Left lung (tissue), 10 donors: ENCODE data around the gene TRIM17. TPM values are rescaled to one million over a fixed set of nuclear protein-coding genes. Genes with fewer than 3 reads are reported as not detected.

Source experiments
- ATAC-seq: fragments of 200-7000 bp; cut with Tn5 transposase; one replicate; pipeline ENCODE4 v1.9.1; 2020; ENCODE audit warnings: moderate library complexity
- DNase-seq, 4 donors: peaks; one replicate each; pipeline ENCODE4 v3.0.0-alpha.2; 2013 to 2020
- H3K27ac ChIP-seq, 2 donors: fragments of 200-600 bp; sonication (generic) in 1 of 2; one replicate each; pipeline versions ENCODE4 v1.5.0 to v1.8.0; 2020 to 2021
- H3K27me3 ChIP-seq, 2 donors: fragments of 200-600 bp; sonication (generic) in 1 of 2; one replicate each; pipeline versions ENCODE4 v1.5.0 to v1.8.0; 2020 to 2021
- H3K36me3 ChIP-seq, 2 donors: fragments of 200-600 bp; sonication (generic) in 1 of 2; one replicate each; pipeline versions ENCODE4 v1.5.0 to v1.8.0; 2020 to 2021
- H3K4me1 ChIP-seq, 2 donors: fragments of 200-600 bp; one replicate each; pipeline ENCODE4 v1.8.0; 2021
- H3K4me3 ChIP-seq, 2 donors: fragments of 200-600 bp; sonication (generic) in 1 of 2; one replicate each; pipeline versions ENCODE4 v1.5.0 to v1.8.0; 2020 to 2021; ENCODE audit warnings: mild to moderate bottlenecking in 1 of 2
- H3K9me3 ChIP-seq, 2 donors: fragments of 200-600 bp; sonication (generic) in 1 of 2; one replicate each; pipeline versions ENCODE4 v1.5.0 to v1.8.0; 2020 to 2021
- CTCF ChIP-seq, 2 donors: fragments of 200-600 bp; sonication (generic) in 1 of 2; IDR thresholded peaks; one replicate each; pipeline versions ENCODE4 v1.5.0 to v1.8.0; 2021; ENCODE audit warnings: antibody characterized with exemption in 2 of 2
- intact Hi-C, 2 donors: fragments of 100-400 bp; cut with DNase I; formaldehyde crosslinking; loops; one replicate each; pipeline versions ENCODE4 v1.11.2 to v1.14.2; 2022
- polyA plus RNA-seq, 6 donors: library from polyadenylated mRNA; unstranded; fragments of 120-200 nt; gene quantifications; one replicate each; pipeline ENCODE4 v1.2.1, GENCODE V29; 2013; ENCODE audit not compliant: insufficient read length in 6 of 6
- total RNA-seq, 2 donors: library from RNA; stranded (reverse); fragmentation: NEBNext Ultra II Directional; extraction: Animal tissue kit (Norgen Biotek cat#: 25700); gene quantifications; one replicate each; pipeline ENCODE4 v1.2.1, GENCODE V29; 2021
- donor health status: DM: no; HTN: yes; CAD: no.
- donor health status: DM: no; HTN: no; CAD: no.

TRIM17 gene
- total and polyA plus RNA-seq, 8 donors: 1.3 to 4.0 (median 3.3) TPM

DNA sequence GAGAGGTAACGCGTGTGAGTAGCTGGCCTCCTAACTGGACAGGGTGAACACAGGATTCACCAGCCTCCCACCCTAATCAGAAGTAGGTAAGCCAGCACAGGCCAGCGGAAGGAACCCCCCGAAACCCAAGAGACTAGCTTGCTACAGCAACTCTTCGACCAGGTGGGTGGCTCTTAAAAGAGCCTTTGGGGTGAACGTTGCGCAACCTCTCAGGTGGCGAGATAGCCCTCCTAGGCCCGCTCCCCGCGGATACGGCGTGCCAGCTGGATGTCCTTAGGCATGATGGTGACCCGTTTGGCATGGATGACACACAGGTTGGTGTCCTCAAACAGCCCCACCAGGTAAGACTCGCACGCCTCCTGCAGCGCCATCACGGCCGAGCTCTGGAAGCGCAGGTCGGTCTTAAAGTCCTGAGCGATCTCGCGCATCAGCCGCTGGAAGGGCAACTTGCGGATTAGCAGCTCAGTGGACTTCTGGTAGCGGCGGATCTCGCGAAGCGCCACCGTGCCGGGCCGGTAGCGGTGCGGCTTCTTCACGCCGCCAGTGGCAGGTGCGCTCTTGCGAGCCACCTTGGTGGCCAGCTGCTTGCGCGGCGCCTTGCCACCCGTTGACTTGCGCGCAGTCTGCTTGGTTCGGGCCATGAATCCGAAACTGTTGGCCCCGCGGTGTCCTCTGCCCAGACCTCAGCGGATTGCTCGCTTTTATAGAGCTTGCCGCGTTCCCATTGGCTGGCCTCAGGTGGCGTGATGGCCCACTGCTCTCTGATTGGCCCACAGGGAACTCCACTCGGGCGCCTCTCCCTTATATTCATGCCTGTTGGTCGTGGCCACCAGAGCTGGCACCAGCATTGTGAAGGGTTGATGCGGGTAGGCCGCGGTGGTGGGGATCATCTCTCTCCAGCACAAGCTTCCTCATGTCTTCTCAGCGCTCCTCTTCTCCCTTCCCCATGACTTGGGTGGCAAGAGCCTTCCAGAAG is 8.3 kb upstream of the TRIM17 start:
- H3K4me3 ChIP-seq: no peak overlapping the region
- DNase-seq (no peak), ATAC-seq (no peak)
- no peaks in the 10 kb centered on the region for H3K36me3 ChIP-seq
- no peaks in the 10 kb centered on the region for H3K9me3 ChIP-seq
- TF ChIP-seq CTCF (IDR thresholded peaks at IDR 0.05): no peak
- H3K4me1 ChIP-seq: no peaks in the 10 kb centered on the region
- intact Hi-C loops: no loop called here
- H3K27me3 ChIP-seq: peaks cover 0 to 7% of the 10 kb centered on the region in 2 donors
- no peak overlapping the region for H3K27ac ChIP-seq

DNA sequence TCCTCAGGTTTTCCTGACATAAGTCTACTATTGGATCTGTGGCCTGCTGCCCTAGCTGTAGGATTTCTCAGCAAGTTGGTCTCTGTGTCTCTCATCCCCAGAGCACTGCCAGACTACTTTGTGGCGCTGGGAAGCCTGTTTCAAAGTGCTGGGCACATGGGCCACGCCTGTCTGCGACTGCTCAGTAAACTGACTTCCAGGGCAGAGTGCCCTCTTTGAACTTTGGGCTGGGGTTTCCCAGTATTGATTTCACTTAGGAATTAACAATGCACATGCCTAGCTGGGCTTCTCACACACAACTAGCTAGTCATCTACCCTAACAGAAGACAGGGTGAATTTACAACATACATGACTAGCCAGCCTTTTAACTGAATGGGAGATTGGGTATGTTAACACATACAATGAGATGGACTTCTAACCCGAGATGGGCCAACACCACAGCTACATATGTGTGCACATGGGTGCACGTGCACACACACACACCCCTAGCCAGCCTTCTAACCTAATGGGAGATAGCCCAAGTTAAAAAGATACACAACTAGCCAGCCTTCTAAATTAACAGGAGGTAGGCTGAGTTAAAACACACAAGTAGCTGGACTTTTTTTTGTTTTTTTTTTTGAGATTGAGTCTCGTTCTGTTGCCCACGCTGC is 6.9 kb upstream of the TRIM17 start:
- TF ChIP-seq CTCF (IDR thresholded peaks at IDR 0.05): no peak
- intact Hi-C loops: no loop called here
- ATAC-seq: no peak
- Histone ChIP-seq H3K4me1 (no peaks in the 10 kb centered on the region), H3K4me3 (no peak overlapping the region), H3K9me3 (no peaks in the 10 kb centered on the region), H3K27ac (no peak overlapping the region), H3K36me3 (no peaks in the 10 kb centered on the region), H3K27me3 (peaks cover 0 to 10% of the 10 kb centered on the region in 2 donors)
- DNase-seq: peak in 1 of 4 donors; percentile 19

GRCh38 chr1:228420968-228421826 is 4.5 kb upstream of the TRIM17 start:
- DNase-seq: no peak

DNA sequence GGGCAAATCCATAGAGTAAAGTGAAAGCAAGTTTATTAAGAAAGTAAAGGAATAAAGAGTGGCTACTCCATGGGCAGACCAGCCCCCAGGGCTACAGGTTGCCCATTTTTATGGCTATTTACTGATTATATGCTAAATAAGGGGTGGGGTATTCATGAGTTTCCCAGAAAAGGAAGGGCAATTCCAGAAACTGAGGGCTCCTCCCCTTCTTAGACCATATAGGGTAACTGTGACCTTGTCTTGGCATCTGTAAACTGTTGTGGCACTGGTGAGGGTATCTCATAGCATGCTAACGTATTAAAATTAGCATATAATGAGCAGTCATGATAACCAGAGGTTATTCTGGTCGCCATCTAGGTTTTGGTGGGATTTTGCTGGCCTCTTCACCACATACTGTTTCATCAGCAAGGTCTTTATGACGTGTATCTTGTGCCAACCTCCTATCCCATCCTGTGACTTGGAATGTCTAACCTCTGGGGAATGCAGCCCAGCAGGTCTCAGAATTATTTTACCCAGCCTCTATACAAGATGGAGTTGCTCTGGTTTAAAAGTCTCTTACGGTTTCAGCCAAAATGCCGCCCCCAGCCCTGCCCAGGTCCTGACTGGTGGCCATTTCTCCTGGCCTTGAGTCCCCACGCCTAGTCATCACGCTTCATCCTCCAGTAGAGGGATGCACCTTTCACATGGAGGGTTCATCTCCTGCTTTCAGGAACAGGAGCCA is 982 bp upstream of the TRIM17 start:
- ATAC-seq (no peak), DNase-seq (peak in 1 of 4 donors; percentile 14)
- Histone ChIP-seq H3K4me1 (peaks cover 7 to 18% of the 10 kb centered on the region in 2 donors), H3K27me3 (peaks cover 13 to 56% of the 10 kb centered on the region in 2 donors), H3K27ac (no peak overlapping the region), H3K36me3 (no peaks in the 10 kb centered on the region), H3K4me3 (no peak overlapping the region), H3K9me3 (no peaks in the 10 kb centered on the region)
- intact Hi-C loops: no loop called here
- TF ChIP-seq CTCF (IDR thresholded peaks at IDR 0.05): no peak

More at GRCh38 chr1:228420968-228421826, 4.5 kb upstream of the TRIM17 start:
- TF ChIP-seq CTCF (IDR thresholded peaks at IDR 0.05): no peak
- Histone ChIP-seq H3K27ac (no peak overlapping the region), H3K9me3 (no peaks in the 10 kb centered on the region), H3K36me3 (no peaks in the 10 kb centered on the region), H3K4me3 (no peak overlapping the region), H3K4me1 (peaks cover 3 to 12% of the 10 kb centered on the region in 2 donors), H3K27me3 (peaks cover 3 to 33% of the 10 kb centered on the region in 2 donors)
- intact Hi-C loops: no loop called here
- no peak for ATAC-seq
